Testis (tissue), 2 donors: ENCODE data around the gene FSTL5.

Experiments used
- CTCF ChIP-seq, 3 experiments: fragments of 450-650 bp in 2 of 3; fragments of 200-600 bp in 1 of 3; sonication (generic) in 1 of 3; IDR thresholded peaks; one replicate each; pipeline ENCODE4 v1.5.1; 2016 to 2019; ENCODE audit warnings: antibody characterized with exemption in 3 of 3, mild to moderate bottlenecking in 2 of 3, moderate library complexity in 1 of 3
- POLR2A ChIP-seq: fragments of 450-650 bp; IDR thresholded peaks from one replicate; pipeline ENCODE4 v1.6.1; 2017; ENCODE audit warnings: antibody characterized with exemption, mild to moderate bottlenecking, moderate library complexity

DNA sequence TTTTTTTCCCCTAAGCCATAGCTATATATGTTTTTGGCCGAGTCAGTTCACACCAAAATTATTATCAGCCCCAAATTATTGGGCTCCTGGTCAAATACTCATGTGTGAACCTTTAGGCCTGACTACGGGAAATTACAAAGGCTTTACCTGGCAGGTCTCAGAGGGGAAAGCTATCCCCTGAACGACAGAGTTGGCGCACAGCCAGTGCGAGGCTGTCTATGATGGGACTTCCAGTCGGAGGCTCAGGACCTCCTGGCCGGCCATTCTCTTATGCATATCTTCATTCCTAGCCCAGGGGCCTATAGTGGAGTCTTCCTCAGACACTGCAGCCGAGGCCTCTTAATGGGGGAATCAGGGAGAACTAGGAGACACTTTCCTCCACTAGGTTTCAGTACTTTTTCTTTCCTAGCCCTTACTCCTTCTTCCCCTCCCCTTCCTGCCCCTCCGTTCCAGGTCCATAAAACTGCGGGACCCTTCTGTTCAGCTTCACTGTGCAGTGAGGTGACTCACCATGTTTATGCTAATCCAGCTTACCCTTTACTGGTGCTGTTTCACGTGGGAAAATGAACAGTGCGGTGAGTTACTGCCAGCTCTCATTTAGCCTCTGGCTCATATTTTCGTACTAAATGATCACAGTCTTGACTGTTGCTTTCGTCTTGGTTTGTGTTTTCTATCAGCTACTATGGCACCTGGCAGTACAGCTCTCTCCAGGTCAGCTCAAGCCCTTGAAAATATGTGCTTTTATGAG is 533.9 kb downstream of the FSTL5 start:
- TF ChIP-seq CTCF (IDR thresholded peaks at IDR 0.05) (no peak), POLR2A (no peak)
